K562 (cell line): ENCODE measurements around the gene SENP3.

ENCODE experiments used
- DPF2 ChIP-seq: fragments of 450-650 bp; IDR thresholded peaks from 2 replicates; pipeline ENCODE4 v1.6.1; 2016
- EHMT2 ChIP-seq: fragments of 450-650 bp; IDR thresholded peaks from 2 replicates; pipeline ENCODE4 v1.6.1; 2018; ENCODE audit warnings: antibody characterized with exemption
- ESRRA ChIP-seq: fragments of 450-650 bp; IDR thresholded peaks from 2 replicates; pipeline ENCODE4 v1.6.1; 2014; ENCODE audit warnings: low read depth, mild to moderate bottlenecking, moderate library complexity, borderline replicate concordance
- EZH2 ChIP-seq: IDR thresholded peaks from 2 replicates; pipeline ENCODE4 v1.6.1; 2012; ENCODE audit warnings: low read depth, mild to moderate bottlenecking, inconsistent platforms, low read length, borderline replicate concordance
- HNRNPL ChIP-seq: fragments of 200-400 bp; formaldehyde crosslinking; IDR thresholded peaks from 2 replicates; pipeline ENCODE4 v1.6.1; 2017; ENCODE audit warnings: low read depth, mild to moderate bottlenecking, low read length
- JUND ChIP-seq, 2 experiments: IDR thresholded peaks; 2 replicates in 1 of 2; 3 replicates in 1 of 2; pipeline ENCODE4 v1.6.1; 2011; ENCODE audit warnings: borderline replicate concordance in 2 of 2, low read depth in 2 of 2, low read length in 2 of 2, improper control_type of control experiment in 1 of 2, missing biosample characterization in 1 of 2, missing genetic modification characterization in 1 of 2, missing genetic modification reagents in 1 of 2
- POLR2A ChIP-seq: fragments of 450-650 bp; conservative IDR thresholded peaks from 2 replicates; pipeline ENCODE4 v1.6.1; 2016
- RNF2 ChIP-seq: sonication (generic); IDR thresholded peaks from 2 replicates; pipeline ENCODE4 v1.6.1; 2016
- SIN3A ChIP-seq, 2 experiments: fragments of 150-350 bp in 1 of 2; IDR thresholded peaks; 2 replicates each; pipeline ENCODE4 v1.6.1; 2011 to 2016; ENCODE audit warnings: borderline replicate concordance in 2 of 2, low read depth in 2 of 2, low read length in 2 of 2, mild to moderate bottlenecking in 2 of 2, moderate library complexity in 2 of 2; ENCODE audit not compliant: control insufficient read depth in 1 of 2
- ZFP36 ChIP-seq: fragments of 150-350 bp; IDR thresholded peaks from 2 replicates; pipeline ENCODE4 v1.6.1; 2018; ENCODE audit warnings: low read length, low read depth; ENCODE audit not compliant: partially characterized antibody
- ZNF121 ChIP-seq: sonication (generic); formaldehyde crosslinking; conservative IDR thresholded peaks from 2 replicates; pipeline ENCODE4 v1.8.0; 2022; ENCODE audit warnings: missing genetic modification reagents
- ZNF668 ChIP-seq: fragments of 250-450 bp; sonication (Bioruptor Pico); IDR thresholded peaks from 2 replicates; pipeline ENCODE4 v1.8.0; 2022; ENCODE audit warnings: mild to moderate bottlenecking, inconsistent platforms
- ZNF766 ChIP-seq: fragments of 200-800 bp; sonication (Bioruptor generic); conservative IDR thresholded peaks from 2 replicates; pipeline ENCODE4 v1.6.1; 2016; ENCODE audit warnings: missing genetic modification characterization, missing compliant biosample characterization
- TF ChIP-seq, protein P1 (sequence below), 3 experiments: IDR thresholded peaks in 2 of 3; conservative IDR thresholded peaks in 1 of 3; 2 replicates each; pipeline ENCODE4 v1.5.1; 2011 to 2012; ENCODE audit warnings: low read length in 3 of 3, mild to moderate bottlenecking in 3 of 3, control low read depth in 2 of 3, improper control_type of control experiment in 1 of 3, inconsistent platforms in 1 of 3, low read depth in 1 of 3, mixed read lengths in 1 of 3, moderate library complexity in 1 of 3; ENCODE audit not compliant: insufficient read depth in 2 of 3

DNA sequence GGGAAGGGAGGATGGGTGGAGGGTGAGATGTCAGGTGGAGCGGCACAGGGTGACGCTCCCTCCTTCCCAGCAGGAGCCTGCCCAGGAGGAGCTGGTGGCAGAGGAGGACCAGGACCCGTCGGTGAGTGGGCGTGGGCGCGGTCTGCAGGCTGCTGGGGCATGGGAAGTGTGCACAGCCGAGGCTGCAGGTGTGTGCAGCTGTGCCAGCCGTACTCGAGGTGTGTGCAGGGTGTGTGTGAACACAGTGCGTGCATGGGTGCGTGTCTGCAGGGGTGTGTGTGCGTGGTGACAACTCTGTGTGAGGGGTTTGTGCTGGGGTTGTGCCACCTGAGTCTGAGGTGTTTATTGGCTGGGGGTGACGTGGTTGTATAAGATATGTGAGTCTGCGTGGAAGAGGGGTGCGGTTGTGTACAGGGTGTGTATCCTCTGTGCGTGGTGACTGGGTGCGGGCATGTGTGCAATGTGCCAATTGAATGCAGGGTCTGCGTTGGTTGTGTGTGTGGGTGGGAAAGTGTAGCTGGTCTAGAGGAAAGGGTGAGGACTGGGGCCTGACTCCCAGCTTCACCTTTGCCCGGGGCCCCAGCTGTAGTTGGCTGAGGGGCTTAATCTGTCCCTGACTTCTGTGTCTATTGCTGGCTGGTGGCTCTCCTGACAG lies 12.2 kb upstream of the SENP3 start:
- TF ChIP-seq EHMT2: no peak
- TF ChIP-seq, protein P1, sequence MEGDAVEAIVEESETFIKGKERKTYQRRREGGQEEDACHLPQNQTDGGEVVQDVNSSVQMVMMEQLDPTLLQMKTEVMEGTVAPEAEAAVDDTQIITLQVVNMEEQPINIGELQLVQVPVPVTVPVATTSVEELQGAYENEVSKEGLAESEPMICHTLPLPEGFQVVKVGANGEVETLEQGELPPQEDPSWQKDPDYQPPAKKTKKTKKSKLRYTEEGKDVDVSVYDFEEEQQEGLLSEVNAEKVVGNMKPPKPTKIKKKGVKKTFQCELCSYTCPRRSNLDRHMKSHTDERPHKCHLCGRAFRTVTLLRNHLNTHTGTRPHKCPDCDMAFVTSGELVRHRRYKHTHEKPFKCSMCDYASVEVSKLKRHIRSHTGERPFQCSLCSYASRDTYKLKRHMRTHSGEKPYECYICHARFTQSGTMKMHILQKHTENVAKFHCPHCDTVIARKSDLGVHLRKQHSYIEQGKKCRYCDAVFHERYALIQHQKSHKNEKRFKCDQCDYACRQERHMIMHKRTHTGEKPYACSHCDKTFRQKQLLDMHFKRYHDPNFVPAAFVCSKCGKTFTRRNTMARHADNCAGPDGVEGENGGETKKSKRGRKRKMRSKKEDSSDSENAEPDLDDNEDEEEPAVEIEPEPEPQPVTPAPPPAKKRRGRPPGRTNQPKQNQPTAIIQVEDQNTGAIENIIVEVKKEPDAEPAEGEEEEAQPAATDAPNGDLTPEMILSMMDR (IDR thresholded peaks at IDR 0.05 in 2 of 3, conservative IDR thresholded peaks at IDR 0.05 in 1 of 3; ENCODE audit: insufficient read depth in 2 of 3, low read depth in 1 of 3, low read length in 3 of 3): no peak
- TF ChIP-seq HNRNPL: no peak
- TF ChIP-seq ZFP36: no peak
- TF ChIP-seq ZNF121: no peak
- TF ChIP-seq JUND (IDR thresholded peaks at IDR 0.05; ENCODE audit: borderline replicate concordance, low read depth, low read length): no peak
- TF ChIP-seq JUND (tag; IDR thresholded peaks at IDR 0.05; ENCODE audit: borderline replicate concordance, low read depth, low read length): no peak
- no peak for TF ChIP-seq POLR2A
- no peak for TF ChIP-seq DPF2
- TF ChIP-seq EZH2: no peak
- TF ChIP-seq ZNF766 (CRISPR knock-in tag): no peak
- no peak for TF ChIP-seq RNF2
- TF ChIP-seq SIN3A (IDR thresholded peaks at IDR 0.05; ENCODE audit: borderline replicate concordance in 2 of 2, control insufficient read depth in 1 of 2, low read depth in 2 of 2, low read length in 2 of 2): no peak
- TF ChIP-seq ESRRA: no peak
- no peak for TF ChIP-seq ZNF668 (CRISPR knock-in tag)
